Spinal cord (tissue), 10 donors: ENCODE results near the gene NOX4. TPM values are rescaled to one million over a fixed set of nuclear protein-coding genes. Genes with fewer than 3 reads are reported as not detected.
"Not testable (repeated sequence)": the region's sequence is repeated elsewhere in the genome, so short reads cannot be mapped to it uniquely, and the experiment has no call there.

ENCODE experiments used
- DNase-seq, 6 donors: peaks; one replicate each; pipeline versions ENCODE4 v3.0.0 to v3.0.0-alpha.2; 2013 to 2015; ENCODE audit warnings: low spot score in 6 of 6, low read depth in 4 of 6
- H3K27ac ChIP-seq: one replicate; pipeline ENCODE4 v1.5.1; 2013; ENCODE audit warnings: low read depth, low read length, control low read depth
- H3K27me3 ChIP-seq: one replicate; pipeline ENCODE4 v1.6.1; 2013; ENCODE audit warnings: low read length; ENCODE audit not compliant: control insufficient read depth, insufficient read depth
- H3K36me3 ChIP-seq: one replicate; pipeline ENCODE4 v1.6.1; 2013; ENCODE audit warnings: low read length; ENCODE audit not compliant: control insufficient read depth, insufficient read depth
- H3K4me1 ChIP-seq: one replicate; pipeline ENCODE4 v1.6.1; 2013; ENCODE audit warnings: low read length; ENCODE audit not compliant: control insufficient read depth, insufficient read depth
- H3K4me3 ChIP-seq: one replicate; pipeline ENCODE4 v1.5.1; 2013; ENCODE audit warnings: low read depth, low read length, control low read depth
- H3K9me3 ChIP-seq: one replicate; pipeline ENCODE4 v1.6.1; 2013; ENCODE audit warnings: low read length; ENCODE audit not compliant: control insufficient read depth, insufficient read depth
- WGBS: methylation state at CpG from one replicate; pipeline ENCODE4 v1.1.5; 2013; ENCODE audit warnings: missing lambda C conversion rate; ENCODE audit not compliant: insufficient coverage; 5-methylcytosine and 5-hydroxymethylcytosine counted together
- polyA plus RNA-seq, 2 donors: library from polyadenylated mRNA; unstranded; fragments of 120-200 nt; gene quantifications; one replicate each; pipeline ENCODE4 v1.2.1, GENCODE V29; 2013; ENCODE audit not compliant: insufficient read length in 2 of 2
- total RNA-seq, 2 donors: library from RNA; depleted of rRNA in 1 of 2; stranded (reverse); fragments of 120-200 nt in 1 of 2; fragments of >200 nt in 1 of 2; gene quantifications; one replicate each; pipeline versions ENCODE4 v1.2.3 to v1.2.4, GENCODE V29; 2013 to 2014
- donor health status: healthy.

The NOX4 gene
- total and polyA plus RNA-seq, 4 donors: 1.7 to 4.7 (median 2.8) TPM

GRCh38 chr11:89340450-89340849 lies 150.7 kb downstream of the NOX4 start:
- not testable (repeated sequence) for H3K27ac ChIP-seq, DNase-seq, H3K4me3 ChIP-seq, H3K27me3 ChIP-seq, H3K4me1 ChIP-seq, H3K36me3 ChIP-seq, H3K9me3 ChIP-seq

GRCh38 chr11:89338073-89338472 lies 153.1 kb downstream of the NOX4 start:
- DNase-seq, H3K27ac ChIP-seq, H3K4me1 ChIP-seq, H3K9me3 ChIP-seq, H3K27me3 ChIP-seq, H3K4me3 ChIP-seq, H3K36me3 ChIP-seq: not testable (repeated sequence)
- no CpG with 5 or more reads among the region's 2 CpGs for WGBS

GRCh38 chr11:89337100-89337650 lies 154.0 kb downstream of the NOX4 start:
- not testable (repeated sequence) for DNase-seq

GRCh38 chr11:89333704-89334103 lies 157.5 kb downstream of the NOX4 start:
- WGBS: no CpG with 5 or more reads among the region's 1 CpG
- H3K4me1 ChIP-seq, H3K4me3 ChIP-seq, H3K27ac ChIP-seq, H3K9me3 ChIP-seq, H3K36me3 ChIP-seq, H3K27me3 ChIP-seq: not testable (repeated sequence)
- peak in 2 of 6 donors; percentile 29 to 64 for DNase-seq

More at GRCh38 chr11:89337100-89337650, 154.0 kb downstream of the NOX4 start:
- not testable (repeated sequence) for H3K27ac ChIP-seq, H3K36me3 ChIP-seq, H3K4me1 ChIP-seq, H3K27me3 ChIP-seq, H3K9me3 ChIP-seq, H3K4me3 ChIP-seq
- no CpG with 5 or more reads among the region's 4 CpGs for WGBS

- not testable (repeated sequence) for H3K27me3 ChIP-seq, DNase-seq, H3K36me3 ChIP-seq, H3K9me3 ChIP-seq, H3K27ac ChIP-seq, H3K4me3 ChIP-seq, H3K4me1 ChIP-seq
- WGBS: no CpG with 5 or more reads among the region's 4 CpGs
Measured at GRCh38 chr11:89331940-89332339, 159.2 kb downstream of the NOX4 start.

- Histone ChIP-seq H3K36me3 (no peaks in the 10 kb centered on the region), H3K27ac (no peak overlapping the region)
- 74% methylated on average over 3 of the region's 5 CpGs for WGBS
Measured at GRCh38 chr11:89327885-89328284, 163.3 kb downstream of the NOX4 start.

GRCh38 chr11:89321401-89321800 lies 169.8 kb downstream of the NOX4 start:
- H3K4me3 ChIP-seq: no peak overlapping the region
- no peak for DNase-seq
- no peak overlapping the region for H3K27ac ChIP-seq
- no peaks in the 10 kb centered on the region for H3K9me3 ChIP-seq
- H3K4me1 ChIP-seq: no peaks in the 10 kb centered on the region
- WGBS: no CpG with 5 or more reads among the region's 2 CpGs
- no peaks in the 10 kb centered on the region for H3K27me3 ChIP-seq
- H3K36me3 ChIP-seq: no peaks in the 10 kb centered on the region

More at GRCh38 chr11:89327885-89328284, 163.3 kb downstream of the NOX4 start:
- no peaks in the 10 kb centered on the region for H3K9me3 ChIP-seq
- H3K4me3 ChIP-seq: no peak overlapping the region
- no peaks in the 10 kb centered on the region for H3K27me3 ChIP-seq
- no peak for DNase-seq
- no peaks in the 10 kb centered on the region for H3K4me1 ChIP-seq

- H3K36me3 ChIP-seq, H3K27ac ChIP-seq: not testable (repeated sequence)
Measured at GRCh38 chr11:89310607-89311006, 180.6 kb downstream of the NOX4 start.

GRCh38 chr11:89309321-89309985 lies 181.7 kb downstream of the NOX4 start:
- not testable (repeated sequence) for H3K27ac ChIP-seq, H3K4me3 ChIP-seq, H3K36me3 ChIP-seq, H3K4me1 ChIP-seq, H3K9me3 ChIP-seq, H3K27me3 ChIP-seq, DNase-seq
- WGBS: no CpG with 5 or more reads among the region's 3 CpGs

More at GRCh38 chr11:89310607-89311006, 180.6 kb downstream of the NOX4 start:
- H3K4me3 ChIP-seq, H3K4me1 ChIP-seq, H3K9me3 ChIP-seq, H3K27me3 ChIP-seq: not testable (repeated sequence)
- 100% methylated on average over 1 of the region's 3 CpGs for WGBS
- peak in 1 of 6 donors; percentile 53 for DNase-seq

- not testable (repeated sequence) for H3K36me3 ChIP-seq, H3K27me3 ChIP-seq, H3K4me1 ChIP-seq, DNase-seq, H3K9me3 ChIP-seq, H3K27ac ChIP-seq, H3K4me3 ChIP-seq
- 100% methylated on average over 1 of the region's 1 CpG for WGBS
Measured at GRCh38 chr11:89308272-89308671, 182.9 kb downstream of the NOX4 start.
